Measurements from ENCODE around the gene WASHC4.

WASHC4 gene, protein sequence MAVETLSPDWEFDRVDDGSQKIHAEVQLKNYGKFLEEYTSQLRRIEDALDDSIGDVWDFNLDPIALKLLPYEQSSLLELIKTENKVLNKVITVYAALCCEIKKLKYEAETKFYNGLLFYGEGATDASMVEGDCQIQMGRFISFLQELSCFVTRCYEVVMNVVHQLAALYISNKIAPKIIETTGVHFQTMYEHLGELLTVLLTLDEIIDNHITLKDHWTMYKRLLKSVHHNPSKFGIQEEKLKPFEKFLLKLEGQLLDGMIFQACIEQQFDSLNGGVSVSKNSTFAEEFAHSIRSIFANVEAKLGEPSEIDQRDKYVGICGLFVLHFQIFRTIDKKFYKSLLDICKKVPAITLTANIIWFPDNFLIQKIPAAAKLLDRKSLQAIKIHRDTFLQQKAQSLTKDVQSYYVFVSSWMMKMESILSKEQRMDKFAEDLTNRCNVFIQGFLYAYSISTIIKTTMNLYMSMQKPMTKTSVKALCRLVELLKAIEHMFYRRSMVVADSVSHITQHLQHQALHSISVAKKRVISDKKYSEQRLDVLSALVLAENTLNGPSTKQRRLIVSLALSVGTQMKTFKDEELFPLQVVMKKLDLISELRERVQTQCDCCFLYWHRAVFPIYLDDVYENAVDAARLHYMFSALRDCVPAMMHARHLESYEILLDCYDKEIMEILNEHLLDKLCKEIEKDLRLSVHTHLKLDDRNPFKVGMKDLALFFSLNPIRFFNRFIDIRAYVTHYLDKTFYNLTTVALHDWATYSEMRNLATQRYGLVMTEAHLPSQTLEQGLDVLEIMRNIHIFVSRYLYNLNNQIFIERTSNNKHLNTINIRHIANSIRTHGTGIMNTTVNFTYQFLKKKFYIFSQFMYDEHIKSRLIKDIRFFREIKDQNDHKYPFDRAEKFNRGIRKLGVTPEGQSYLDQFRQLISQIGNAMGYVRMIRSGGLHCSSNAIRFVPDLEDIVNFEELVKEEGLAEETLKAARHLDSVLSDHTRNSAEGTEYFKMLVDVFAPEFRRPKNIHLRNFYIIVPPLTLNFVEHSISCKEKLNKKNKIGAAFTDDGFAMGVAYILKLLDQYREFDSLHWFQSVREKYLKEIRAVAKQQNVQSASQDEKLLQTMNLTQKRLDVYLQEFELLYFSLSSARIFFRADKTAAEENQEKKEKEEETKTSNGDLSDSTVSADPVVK

DNA sequence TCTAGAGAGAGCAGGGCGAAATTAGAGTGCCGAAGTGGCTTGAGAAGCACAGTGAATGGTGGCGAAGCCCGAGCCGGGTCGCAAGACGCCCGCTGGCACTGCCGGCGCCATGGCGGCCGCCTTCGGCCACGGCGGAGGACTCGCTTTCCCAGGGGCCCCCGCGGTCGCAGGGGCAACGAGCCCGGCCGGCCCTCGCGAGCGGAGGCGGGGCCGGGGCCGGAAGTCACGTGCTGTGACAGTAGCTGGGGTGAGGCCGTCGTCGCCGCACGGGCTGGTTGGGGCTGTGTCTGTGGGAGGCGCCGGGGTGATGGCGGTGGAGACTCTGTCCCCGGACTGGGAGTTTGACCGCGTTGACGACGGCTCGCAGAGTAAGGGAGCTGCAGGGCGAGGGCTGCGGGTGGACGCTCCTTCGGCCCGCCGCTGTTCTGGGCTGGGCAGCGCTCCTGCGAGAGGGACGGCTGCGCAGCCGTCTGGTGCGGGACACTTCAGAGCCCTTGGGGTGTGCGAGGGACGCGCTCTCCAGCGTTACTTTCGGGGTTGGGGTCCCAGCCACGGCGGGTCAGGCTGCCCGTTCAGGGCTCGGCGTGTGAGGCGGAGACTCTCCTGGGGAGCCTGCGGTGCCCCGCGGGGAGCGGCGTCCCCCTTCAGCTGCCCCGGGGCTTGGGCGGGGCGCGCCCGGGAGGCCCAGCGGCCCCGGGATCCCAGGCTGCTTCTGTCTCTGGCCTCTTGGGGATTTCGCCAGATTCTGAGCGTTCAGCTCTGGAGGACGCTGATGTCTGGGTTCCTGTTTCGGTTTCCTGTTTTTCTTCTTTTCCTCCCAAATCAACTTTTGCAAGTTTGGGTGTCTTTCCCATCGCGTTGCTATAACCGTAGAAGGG is at the start of gene WASHC4:
TSS of gene WASHC4 (plus strand) at position 238 of the 878 bp plus-strand sequence. CDS start at position 308, 70 bp downstream.
- peak within 1 kb of the TSS; percentile 80 for H3K27ac ChIP-seq (ENCODE audit: poor library complexity, severe bottlenecking)
- peaks cover 14% of the 10 kb centered on the region for H3K4me1 ChIP-seq (ENCODE audit: insufficient read depth, poor library complexity, severe bottlenecking)
- no peaks in the 10 kb centered on the region for H3K9me3 ChIP-seq (ENCODE audit: severe bottlenecking)
- DNase-seq (ENCODE audit: low spot score) (peak; percentile 93), ATAC-seq (ENCODE audit: low read depth) (peak; percentile 90)
- TF ChIP-seq, protein P1, sequence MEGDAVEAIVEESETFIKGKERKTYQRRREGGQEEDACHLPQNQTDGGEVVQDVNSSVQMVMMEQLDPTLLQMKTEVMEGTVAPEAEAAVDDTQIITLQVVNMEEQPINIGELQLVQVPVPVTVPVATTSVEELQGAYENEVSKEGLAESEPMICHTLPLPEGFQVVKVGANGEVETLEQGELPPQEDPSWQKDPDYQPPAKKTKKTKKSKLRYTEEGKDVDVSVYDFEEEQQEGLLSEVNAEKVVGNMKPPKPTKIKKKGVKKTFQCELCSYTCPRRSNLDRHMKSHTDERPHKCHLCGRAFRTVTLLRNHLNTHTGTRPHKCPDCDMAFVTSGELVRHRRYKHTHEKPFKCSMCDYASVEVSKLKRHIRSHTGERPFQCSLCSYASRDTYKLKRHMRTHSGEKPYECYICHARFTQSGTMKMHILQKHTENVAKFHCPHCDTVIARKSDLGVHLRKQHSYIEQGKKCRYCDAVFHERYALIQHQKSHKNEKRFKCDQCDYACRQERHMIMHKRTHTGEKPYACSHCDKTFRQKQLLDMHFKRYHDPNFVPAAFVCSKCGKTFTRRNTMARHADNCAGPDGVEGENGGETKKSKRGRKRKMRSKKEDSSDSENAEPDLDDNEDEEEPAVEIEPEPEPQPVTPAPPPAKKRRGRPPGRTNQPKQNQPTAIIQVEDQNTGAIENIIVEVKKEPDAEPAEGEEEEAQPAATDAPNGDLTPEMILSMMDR (IDR thresholded peaks at IDR 0.05; ENCODE audit: poor library complexity, severe bottlenecking): no peak
- peaks cover 22% of the 10 kb centered on the region for H3K36me3 ChIP-seq (ENCODE audit: low read depth)
- H3K27me3 ChIP-seq (ENCODE audit: insufficient read depth, poor library complexity, severe bottlenecking): no peaks in the 10 kb centered on the region
- H3K4me3 ChIP-seq (ENCODE audit: severe bottlenecking): peak within 1 kb of the TSS; percentile 88

DNA sequence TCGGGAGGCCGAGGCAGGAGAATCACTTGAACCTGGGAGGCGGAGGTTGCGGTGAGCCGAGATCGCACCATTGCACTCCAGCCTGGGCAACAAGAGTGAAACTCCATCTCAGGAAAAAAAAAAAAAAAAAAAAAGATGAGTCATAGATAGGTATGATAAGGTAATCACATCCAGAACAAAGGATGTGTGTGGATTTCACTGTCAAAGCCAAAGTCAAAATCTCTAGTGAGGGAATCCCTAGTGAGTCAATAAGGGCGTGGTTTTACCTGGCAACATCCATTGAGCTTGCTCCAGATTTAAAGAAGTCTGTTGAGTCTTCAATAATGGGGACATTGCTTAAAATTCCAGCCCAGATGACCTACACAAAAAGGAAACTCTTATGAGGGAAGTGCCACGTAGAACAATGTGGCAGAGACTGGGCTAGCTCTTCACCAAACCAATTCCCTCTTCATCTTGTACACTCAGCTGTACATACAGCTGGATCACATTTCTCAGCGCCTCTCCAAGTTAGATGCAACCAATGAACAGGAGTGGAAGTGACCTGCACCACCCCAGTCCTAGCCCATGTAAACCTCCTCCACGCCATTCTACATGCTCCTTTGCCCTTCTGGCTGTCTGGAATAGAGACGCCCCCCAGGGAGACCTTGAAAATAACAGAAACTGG is 46.7 kb upstream of the WASHC4 start:
- peak; percentile 77 for ATAC-seq (ENCODE audit: low read depth)
- TF ChIP-seq, protein P1 (IDR thresholded peaks at IDR 0.05; ENCODE audit: poor library complexity, severe bottlenecking): no peak
- Histone ChIP-seq H3K4me3 (ENCODE audit: severe bottlenecking) (no peak overlapping the region), H3K27ac (ENCODE audit: poor library complexity, severe bottlenecking) (no peak overlapping the region), H3K36me3 (ENCODE audit: low read depth) (no peaks in the 10 kb centered on the region), H3K27me3 (ENCODE audit: insufficient read depth, poor library complexity, severe bottlenecking) (no peaks in the 10 kb centered on the region), H3K4me1 (ENCODE audit: insufficient read depth, poor library complexity, severe bottlenecking) (peaks cover 8% of the 10 kb centered on the region), H3K9me3 (ENCODE audit: severe bottlenecking) (peaks cover 3% of the 10 kb centered on the region)
- no peak for DNase-seq (ENCODE audit: low spot score)

DNA sequence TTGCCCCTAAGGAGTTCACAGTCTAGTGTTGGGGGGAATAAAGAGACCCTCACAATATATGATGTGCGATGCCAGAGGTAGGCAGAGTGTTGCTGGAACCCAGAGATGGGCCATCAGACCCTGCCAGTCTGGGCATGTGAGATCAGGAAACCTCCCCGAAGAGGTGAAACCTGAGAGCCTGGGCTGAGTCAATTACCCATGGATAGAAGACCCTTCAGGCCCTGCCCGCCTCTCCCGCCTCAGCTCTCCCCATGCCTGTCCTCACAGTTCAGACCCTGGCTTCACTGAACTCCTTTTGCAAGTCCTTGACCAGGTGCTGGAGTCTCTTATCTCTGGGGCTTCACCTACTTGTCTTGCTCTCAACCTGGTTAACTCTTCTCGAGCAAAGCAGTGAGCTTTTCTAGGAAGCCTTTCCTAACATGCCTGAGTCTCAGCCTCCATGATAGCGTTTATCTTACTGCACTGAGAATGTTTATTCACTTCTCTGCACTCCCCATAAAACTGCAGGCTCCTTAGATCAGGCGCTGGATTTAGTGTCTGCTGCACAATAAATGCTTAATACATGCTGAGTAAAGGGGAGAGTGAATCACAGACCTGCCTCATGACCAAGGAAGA is 42.9 kb upstream of the WASHC4 start:
- Histone ChIP-seq H3K9me3 (ENCODE audit: severe bottlenecking) (no peaks in the 10 kb centered on the region), H3K4me1 (ENCODE audit: insufficient read depth, poor library complexity, severe bottlenecking) (peaks cover 8% of the 10 kb centered on the region), H3K36me3 (ENCODE audit: low read depth) (no peaks in the 10 kb centered on the region), H3K4me3 (ENCODE audit: severe bottlenecking) (no peak overlapping the region), H3K27ac (ENCODE audit: poor library complexity, severe bottlenecking) (no peak overlapping the region), H3K27me3 (ENCODE audit: insufficient read depth, poor library complexity, severe bottlenecking) (no peaks in the 10 kb centered on the region)
- ATAC-seq (ENCODE audit: low read depth): peak; percentile 78
- no peak for DNase-seq (ENCODE audit: low spot score)
- TF ChIP-seq, protein P1 (IDR thresholded peaks at IDR 0.05; ENCODE audit: poor library complexity, severe bottlenecking): no peak

DNA sequence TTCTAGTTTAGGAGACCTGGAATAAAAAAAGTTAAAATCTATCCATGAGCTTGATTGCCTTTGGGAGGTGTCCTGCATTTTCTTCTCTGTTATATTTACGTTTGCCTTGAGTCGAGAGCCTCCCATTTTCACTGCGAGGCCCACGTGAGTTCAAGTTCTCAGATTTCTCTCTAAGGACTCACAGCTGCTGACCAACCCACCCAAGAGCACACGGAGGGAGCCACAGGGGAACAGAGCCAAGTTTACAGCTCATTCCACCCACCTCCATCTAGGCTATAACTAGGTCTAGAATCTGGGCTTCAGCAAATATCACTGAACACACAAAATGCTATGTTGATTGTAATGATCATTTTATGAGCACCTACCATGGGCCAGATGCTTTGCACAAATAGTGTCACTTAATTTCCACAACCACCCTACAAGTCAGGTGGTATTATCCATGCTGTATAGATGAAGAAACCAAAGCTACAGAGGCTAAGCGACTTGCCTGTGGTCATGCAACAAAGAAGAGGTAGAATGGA is 40.0 kb upstream of the WASHC4 start:
- H3K27me3 ChIP-seq (ENCODE audit: insufficient read depth, poor library complexity, severe bottlenecking): no peaks in the 10 kb centered on the region
- H3K4me3 ChIP-seq (ENCODE audit: severe bottlenecking): no peak overlapping the region
- no peaks in the 10 kb centered on the region for H3K9me3 ChIP-seq (ENCODE audit: severe bottlenecking)
- ATAC-seq (ENCODE audit: low read depth) (no peak), DNase-seq (ENCODE audit: low spot score) (no peak)
- peaks cover 8% of the 10 kb centered on the region for H3K4me1 ChIP-seq (ENCODE audit: insufficient read depth, poor library complexity, severe bottlenecking)
- TF ChIP-seq, protein P1 (IDR thresholded peaks at IDR 0.05; ENCODE audit: poor library complexity, severe bottlenecking): no peak
- H3K36me3 ChIP-seq (ENCODE audit: low read depth): no peaks in the 10 kb centered on the region
- no peak overlapping the region for H3K27ac ChIP-seq (ENCODE audit: poor library complexity, severe bottlenecking)
